Lung (tissue), 12 donors: ENCODE results near the gene CRKL. TPM values are rescaled to one million over a fixed set of nuclear protein-coding genes. Genes with fewer than 3 reads are reported as not detected.

Experiments used
- ATAC-seq: fragments of 200-7000 bp; cut with Tn5 transposase; one replicate; pipeline ENCODE4 v1.9.1; 2020; ENCODE audit warnings: moderate number of reproducible peaks; ENCODE audit not compliant: insufficient read depth, low FRiP score
- DNase-seq, 3 donors: peaks; one replicate each; pipeline ENCODE4 v3.0.0-alpha.2; 2013 to 2017
- H3K27ac ChIP-seq, 2 donors: one replicate each; pipeline ENCODE4 v1.5.1; 2013; ENCODE audit warnings: mild to moderate bottlenecking in 2 of 2, moderate library complexity in 2 of 2, control low read depth in 1 of 2, inconsistent platforms in 1 of 2, low read depth in 1 of 2, low read length in 1 of 2
- H3K27me3 ChIP-seq, 3 donors: one replicate each; pipeline ENCODE4 v1.5.1; 2013; ENCODE audit warnings: low read length in 2 of 3; ENCODE audit not compliant: control insufficient read depth in 3 of 3, insufficient read depth in 3 of 3
- H3K36me3 ChIP-seq, 4 donors: one replicate each; pipeline ENCODE4 v1.5.1; 2013; ENCODE audit warnings: low read length in 4 of 4, mild to moderate bottlenecking in 1 of 4, moderate library complexity in 1 of 4; ENCODE audit not compliant: control insufficient read depth in 4 of 4, insufficient read depth in 4 of 4
- H3K4me1 ChIP-seq, 5 donors: one replicate each; pipeline ENCODE4 v1.5.1; 2013; ENCODE audit warnings: low read length in 5 of 5, mild to moderate bottlenecking in 2 of 5, moderate library complexity in 1 of 5; ENCODE audit not compliant: control insufficient read depth in 5 of 5, insufficient read depth in 5 of 5
- H3K4me3 ChIP-seq: one replicate; pipeline ENCODE4 v1.5.1; 2013; ENCODE audit warnings: mild to moderate bottlenecking, control low read depth, moderate library complexity
- H3K9ac ChIP-seq, 2 donors: one replicate each; pipeline ENCODE4 v1.5.1; 2013; ENCODE audit warnings: low read length in 2 of 2, control low read depth in 1 of 2; ENCODE audit not compliant: insufficient read depth in 1 of 2
- H3K9me3 ChIP-seq, 4 donors: one replicate each; pipeline ENCODE4 v1.5.1; 2013; ENCODE audit warnings: low read length in 3 of 4, mild to moderate bottlenecking in 1 of 4, moderate library complexity in 1 of 4; ENCODE audit not compliant: control insufficient read depth in 4 of 4, insufficient read depth in 3 of 4
- CTCF ChIP-seq: IDR thresholded peaks from 2 replicates; pipeline ENCODE4 v1.5.1; 2012; ENCODE audit warnings: mild to moderate bottlenecking; ENCODE audit errors: control extremely low read depth, extremely low read depth
- WGBS, 2 donors: extraction: QIAGEN DNeasy Blood & Tissue Kit; methylation state at CpG; one replicate each; pipeline ENCODE4 v1.1.7; 2013; 5-methylcytosine and 5-hydroxymethylcytosine counted together
- polyA plus RNA-seq, 2 donors: library from polyadenylated mRNA; stranded (reverse); fragments of 200-250 nt; gene quantifications; one replicate each; pipeline ENCODE4 v1.2.1, GENCODE V29; 2013
- total RNA-seq, 2 donors: library from RNA; depleted of rRNA in 1 of 2; stranded (reverse); fragments of >200 nt in 1 of 2; gene quantifications; one replicate each; pipeline ENCODE4 v1.2.1, GENCODE V29; 2014 to 2021
- donor health status: control.
- donor health status: control.
- donor health status: Bipolar disorder and iron deficiency.
- donor health status: healthy.
- donor health status: DM: yes; HTN: yes; CAD: no.

Gene CRKL
- total and polyA plus RNA-seq, 4 donors = 18.3 to 58.6 (median 39.1) TPM

GRCh38 chr22:20996031-20996410 is 78.8 kb downstream of the CRKL start:
- DNase-seq (no peak), ATAC-seq (no peak)
- Histone ChIP-seq H3K9ac (no peak overlapping the region), H3K9me3 (no peaks in the 10 kb centered on the region), H3K27me3 (no peaks in the 10 kb centered on the region), H3K4me1 (peaks cover 3 to 13% (median 9%) of the 10 kb centered on the region in 5 donors), H3K36me3 (peaks cover 3 to 81% (median 11%) of the 10 kb centered on the region in 4 donors), H3K27ac (no peak overlapping the region), H3K4me3 (no peak overlapping the region)
- TF ChIP-seq CTCF = no peak
- WGBS, 2 donors = 96 to 98% methylated on average over 9 to 10 of the region's 10 CpGs

GRCh38 chr22:20996598-20997535 is 79.7 kb downstream of the CRKL start:
- no peak overlapping the region for H3K27ac ChIP-seq
- no peak overlapping the region for H3K9ac ChIP-seq
- peaks cover 3 to 74% (median 10%) of the 10 kb centered on the region in 4 donors for H3K36me3 ChIP-seq
- H3K4me3 ChIP-seq = no peak overlapping the region
- 92 to 93% methylated on average over 27 of the region's 27 CpGs for WGBS, 2 donors
- H3K27me3 ChIP-seq = no peaks in the 10 kb centered on the region
- DNase-seq (no peak), ATAC-seq (no peak)
- TF ChIP-seq CTCF = no peak
- peaks cover 3 to 16% (median 9%) of the 10 kb centered on the region in 5 donors for H3K4me1 ChIP-seq
- H3K9me3 ChIP-seq = no peaks in the 10 kb centered on the region

GRCh38 chr22:20997536-20998257 is 80.5 kb downstream of the CRKL start:
- no peaks in the 10 kb centered on the region for H3K27me3 ChIP-seq
- H3K4me1 ChIP-seq = peaks cover 3 to 17% (median 9%) of the 10 kb centered on the region in 5 donors
- H3K36me3 ChIP-seq = peaks cover 0 to 65% (median 6%) of the 10 kb centered on the region in 4 donors
- DNase-seq (no peak), ATAC-seq (no peak)
- H3K9ac ChIP-seq = no peak overlapping the region
- TF ChIP-seq CTCF = no peak
- 86 to 91% methylated on average over 13 of the region's 13 CpGs for WGBS, 2 donors
- no peak overlapping the region for H3K4me3 ChIP-seq
- H3K9me3 ChIP-seq = no peaks in the 10 kb centered on the region
- no peak overlapping the region for H3K27ac ChIP-seq
